ENCODE measurements around the gene HEG1.

- no peak for TF ChIP-seq CREB5 (CRISPR knock-in tag; IDR thresholded peaks at IDR 0.05; ENCODE audit: low read depth)
- TF ChIP-seq PPARA (CRISPR knock-in tag; IDR thresholded peaks at IDR 0.05; ENCODE audit: borderline replicate concordance) = no peak
- no peak for TF ChIP-seq ZFP30 (CRISPR knock-in tag; IDR thresholded peaks at IDR 0.05)
- no peak for TF ChIP-seq TOX (CRISPR knock-in tag; IDR thresholded peaks at IDR 0.05; ENCODE audit: borderline replicate concordance)
- TF ChIP-seq ZNF70 (CRISPR knock-in tag; IDR thresholded peaks at IDR 0.05) = no peak
- no peak for TF ChIP-seq SNAI2 (CRISPR knock-in tag; IDR thresholded peaks at IDR 0.05)
- no peak for TF ChIP-seq RARB (CRISPR knock-in tag; IDR thresholded peaks at IDR 0.05)
- TF ChIP-seq ZFP3 (CRISPR knock-in tag; IDR thresholded peaks at IDR 0.05) = no peak
- no peak for TF ChIP-seq PATZ1 (CRISPR knock-in tag; IDR thresholded peaks at IDR 0.05; ENCODE audit: borderline replicate concordance)
- no peak for TF ChIP-seq ISL1 (CRISPR knock-in tag; IDR thresholded peaks at IDR 0.05)
- TF ChIP-seq OSR1 (CRISPR knock-in tag; IDR thresholded peaks at IDR 0.05) = no peak
Observed at GRCh38 chr3:125057186-125057850, 1.5 kb upstream of the HEG1 start.

Data from SK-N-SH treated with all-trans-retinoic acid at 6 μM for 48 hours (cell line).